ENCODE measurements around the gene GID4.

DNA sequence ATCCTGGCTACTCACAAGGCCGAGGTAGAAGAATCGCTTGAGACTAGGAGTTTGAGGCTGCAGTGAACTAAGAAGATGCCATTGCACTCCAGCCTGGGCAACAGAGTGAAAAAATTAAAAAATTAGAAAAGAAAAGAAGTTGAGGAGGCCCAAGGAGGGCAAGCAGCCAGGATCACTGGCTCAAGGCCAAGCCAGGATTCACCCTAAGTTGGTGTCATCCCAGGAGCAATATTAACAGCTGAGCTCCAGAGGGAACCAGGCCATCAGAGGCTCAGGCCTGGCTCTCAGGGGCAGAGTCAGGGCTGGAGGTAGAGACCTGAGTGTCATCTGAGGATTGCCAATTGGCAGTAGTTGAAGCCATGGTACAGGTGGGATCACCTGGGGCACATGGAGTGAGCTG, 45.8 kb upstream of the GID4 start:
- TF ChIP-seq POLR2A (IDR thresholded peaks at IDR 0.05): no peak
- TF ChIP-seq, protein P1, sequence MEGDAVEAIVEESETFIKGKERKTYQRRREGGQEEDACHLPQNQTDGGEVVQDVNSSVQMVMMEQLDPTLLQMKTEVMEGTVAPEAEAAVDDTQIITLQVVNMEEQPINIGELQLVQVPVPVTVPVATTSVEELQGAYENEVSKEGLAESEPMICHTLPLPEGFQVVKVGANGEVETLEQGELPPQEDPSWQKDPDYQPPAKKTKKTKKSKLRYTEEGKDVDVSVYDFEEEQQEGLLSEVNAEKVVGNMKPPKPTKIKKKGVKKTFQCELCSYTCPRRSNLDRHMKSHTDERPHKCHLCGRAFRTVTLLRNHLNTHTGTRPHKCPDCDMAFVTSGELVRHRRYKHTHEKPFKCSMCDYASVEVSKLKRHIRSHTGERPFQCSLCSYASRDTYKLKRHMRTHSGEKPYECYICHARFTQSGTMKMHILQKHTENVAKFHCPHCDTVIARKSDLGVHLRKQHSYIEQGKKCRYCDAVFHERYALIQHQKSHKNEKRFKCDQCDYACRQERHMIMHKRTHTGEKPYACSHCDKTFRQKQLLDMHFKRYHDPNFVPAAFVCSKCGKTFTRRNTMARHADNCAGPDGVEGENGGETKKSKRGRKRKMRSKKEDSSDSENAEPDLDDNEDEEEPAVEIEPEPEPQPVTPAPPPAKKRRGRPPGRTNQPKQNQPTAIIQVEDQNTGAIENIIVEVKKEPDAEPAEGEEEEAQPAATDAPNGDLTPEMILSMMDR (IDR thresholded peaks at IDR 0.05): no peak

Data from Peyer's patch (tissue), 4 donors.